H1 (cell line): ENCODE measurements around the gene SLC12A8. TPM values are rescaled to one million over a fixed set of nuclear protein-coding genes. Genes with fewer than 3 reads are reported as not detected.

Experiments used
- CTCF ChIA-PET: fragments of 300-600 bp; sonication (Branson Sonifier 250); formaldehyde crosslinking; loops from one replicate; lab custom pipeline; 2021; ENCODE audit not compliant: partially characterized antibody; lab: Charles Lee
- POLR2A ChIA-PET: fragments of 300-600 bp; sonication (Branson Sonifier 250); formaldehyde crosslinking; loops from one replicate; lab custom pipeline; 2021; ENCODE audit warnings: inconsistent platforms; ENCODE audit not compliant: partially characterized antibody; lab: Charles Lee
- DNase-seq, 2 experiments: peaks; one replicate each; pipeline versions ENCODE4 v3.0.0 to v3.0.0-alpha.2; 2010 to 2022; ENCODE audit warnings: low spot score in 2 of 2, low read depth in 1 of 2, mixed read lengths in 1 of 2
- FAIRE-seq: peaks from 2 replicates; lab custom pipeline; 2011; peaks lifted over from hg19 to GRCh38; lab: Jason Lieb, UNC
- H2AFZ ChIP-seq: 2 replicates; pipeline ENCODE4 v1.8.1; 2012; ENCODE audit warnings: low read length, inconsistent platforms
- H2AK5ac ChIP-seq: 2 replicates; pipeline ENCODE4 v1.6.1; 2013; ENCODE audit warnings: low read depth, low read length
- H2BK120ac ChIP-seq: replicated peaks from 2 replicates; pipeline ENCODE3; 2013; ENCODE audit warnings: low read depth, low read length, inconsistent platforms
- H2BK12ac ChIP-seq: 2 replicates; pipeline ENCODE4 v1.6.1; 2013; ENCODE audit warnings: low read depth, low read length
- H2BK15ac ChIP-seq: 2 replicates; pipeline ENCODE4 v1.6.1; 2013; ENCODE audit warnings: low read length
- H2BK20ac ChIP-seq: 2 replicates; pipeline ENCODE4 v1.6.1; 2013; ENCODE audit warnings: low read length
- H2BK5ac ChIP-seq: 2 replicates; pipeline ENCODE4 v1.6.1; 2013; ENCODE audit warnings: low read depth, low read length
- H3K14ac ChIP-seq: 2 replicates; pipeline ENCODE4 v1.6.1; 2013; ENCODE audit warnings: inconsistent platforms; ENCODE audit not compliant: insufficient read length
- H3K18ac ChIP-seq: 2 replicates; pipeline ENCODE4 v1.6.1; 2013; ENCODE audit warnings: low read length; ENCODE audit errors: extremely low read depth
- H3K23ac ChIP-seq: 2 replicates; pipeline ENCODE4 v1.6.1; 2013; ENCODE audit warnings: inconsistent platforms; ENCODE audit not compliant: insufficient read length
- H3K23me2 ChIP-seq: 2 replicates; pipeline ENCODE4 v1.6.1; 2013; ENCODE audit warnings: low read depth, low read length
- H3K27ac ChIP-seq: 2 replicates; pipeline ENCODE4 v1.6.1; 2011; ENCODE audit warnings: low read depth, low read length, inconsistent platforms
- H3K27me3 ChIP-seq, 4 experiments: replicated peaks in 1 of 4; 1 replicate in 1 of 4; 2 replicates in 3 of 4; pipeline versions ENCODE4 v1.6.1 to v1.8.1; 2011 to 2013; ENCODE audit warnings: low read length in 3 of 4, mild to moderate bottlenecking in 3 of 4, inconsistent platforms in 2 of 4, mixed read lengths in 2 of 4, moderate library complexity in 1 of 4; ENCODE audit not compliant: control insufficient read depth in 3 of 4, insufficient read depth in 3 of 4; ENCODE audit errors: extremely low read depth in 1 of 4
- H3K36me3 ChIP-seq, 4 experiments: 2 replicates each; pipeline versions ENCODE4 v1.6.1 to v1.8.1; 2011 to 2013; ENCODE audit warnings: mild to moderate bottlenecking in 4 of 4, low read length in 3 of 4, moderate library complexity in 2 of 4, control low read depth in 1 of 4, inconsistent platforms in 1 of 4; ENCODE audit not compliant: insufficient read depth in 4 of 4, control insufficient read depth in 2 of 4
- H3K4ac ChIP-seq: replicated peaks from 2 replicates; pipeline ENCODE3; 2013; ENCODE audit warnings: low read length, low read depth, mixed read lengths, inconsistent platforms; ENCODE audit not compliant: insufficient read length
- H3K4me1 ChIP-seq, 4 experiments: replicated peaks in 1 of 4; 1 replicate in 1 of 4; 2 replicates in 3 of 4; pipeline versions ENCODE4 v1.6.1 to v1.8.1; 2011 to 2013; ENCODE audit warnings: low read length in 3 of 4, inconsistent platforms in 2 of 4, mixed read lengths in 1 of 4; ENCODE audit not compliant: insufficient read depth in 4 of 4, control insufficient read depth in 3 of 4
- H3K4me2 ChIP-seq, 2 experiments: 2 replicates each; pipeline versions ENCODE4 v1.6.1 to v1.8.1; 2011 to 2013; ENCODE audit warnings: low read depth in 2 of 2, low read length in 2 of 2, control low read depth in 1 of 2, inconsistent platforms in 1 of 2, mild to moderate bottlenecking in 1 of 2; ENCODE audit not compliant: insufficient read depth in 1 of 2
- H3K4me3 ChIP-seq, 4 experiments: fragments of 200-600, 300-600 bp in 1 of 4; sonication (generic), shearing (Covaris generic), sonication (Bioruptor Twin) in 1 of 4; 2 replicates each; pipeline versions ENCODE4 v1.5.1 to v1.8.1; 2011 to 2016; ENCODE audit warnings: low read length in 4 of 4, low read depth in 3 of 4, control low read depth in 2 of 4, inconsistent platforms in 2 of 4, mild to moderate bottlenecking in 2 of 4, mixed read lengths in 1 of 4, moderate library complexity in 1 of 4; ENCODE audit not compliant: insufficient read depth in 2 of 4; ENCODE audit errors: extremely low read depth in 1 of 4
- H3K56ac ChIP-seq: replicated peaks from 2 replicates; pipeline ENCODE3; 2013; ENCODE audit warnings: low read depth, mild to moderate bottlenecking, mixed read lengths, low read length, inconsistent platforms; ENCODE audit not compliant: insufficient read length
- H3K79me1 ChIP-seq: 2 replicates; pipeline ENCODE4 v1.6.1; 2013; ENCODE audit warnings: low read depth, low read length, control low read depth
- H3K79me2 ChIP-seq, 2 experiments: 2 replicates each; pipeline versions ENCODE4 v1.6.1 to v1.8.1; 2012 to 2013; ENCODE audit warnings: low read length in 2 of 2, mild to moderate bottlenecking in 2 of 2, inconsistent platforms in 1 of 2; ENCODE audit not compliant: insufficient read depth in 2 of 2, control insufficient read depth in 1 of 2
- H3K9ac ChIP-seq, 4 experiments: replicated peaks in 1 of 4; 1 replicate in 1 of 4; 2 replicates in 3 of 4; pipeline versions ENCODE4 v1.6.1 to v1.8.1; 2011 to 2013; ENCODE audit warnings: low read depth in 3 of 4, low read length in 3 of 4, control low read depth in 2 of 4, mild to moderate bottlenecking in 2 of 4, moderate library complexity in 2 of 4, inconsistent platforms in 1 of 4; ENCODE audit errors: extremely low read depth in 1 of 4
- H3K9me3 ChIP-seq, 2 experiments: 2 replicates each; pipeline versions ENCODE4 v1.6.1 to v1.8.1; 2012 to 2013; ENCODE audit warnings: mild to moderate bottlenecking in 2 of 2, moderate library complexity in 2 of 2, control low read depth in 1 of 2, inconsistent platforms in 1 of 2, low read depth in 1 of 2, low read length in 1 of 2, mixed read lengths in 1 of 2; ENCODE audit not compliant: insufficient read depth in 2 of 2
- H4K20me1 ChIP-seq, 2 experiments: replicated peaks in 1 of 2; 2 replicates each; pipeline versions ENCODE3 to v1.8.1; 2011 to 2013; ENCODE audit warnings: inconsistent platforms in 2 of 2, low read length in 2 of 2, mild to moderate bottlenecking in 1 of 2; ENCODE audit not compliant: insufficient read depth in 2 of 2, control insufficient read depth in 1 of 2
- H4K5ac ChIP-seq: 2 replicates; pipeline ENCODE4 v1.6.1; 2013; ENCODE audit warnings: low read length, low read depth, mixed read lengths, inconsistent platforms; ENCODE audit not compliant: insufficient read length
- H4K8ac ChIP-seq: 2 replicates; pipeline ENCODE4 v1.8.0; 2013; ENCODE audit warnings: mild to moderate bottlenecking, moderate library complexity, low read length, inconsistent platforms; ENCODE audit not compliant: insufficient read depth; ENCODE audit errors: extremely low read depth
- H4K91ac ChIP-seq: replicated peaks from 2 replicates; pipeline ENCODE3; 2013; ENCODE audit warnings: low read length, mixed read lengths, inconsistent platforms; ENCODE audit not compliant: insufficient read length
- ASH2L ChIP-seq: fragments of 200-600, 300-600 bp; sonication (generic); IDR thresholded peaks from one replicate; pipeline ENCODE4 v1.7.1; 2017; ENCODE audit warnings: low read length
- BCL11A ChIP-seq, 2 experiments: IDR thresholded peaks; one replicate each; pipeline ENCODE4 v1.6.1; 2011; ENCODE audit warnings: low read depth in 2 of 2, low read length in 2 of 2, mild to moderate bottlenecking in 2 of 2
- whole genome bisulfite sequencing, 2 experiments: shearing (Covaris generic) in 1 of 2; methylation state at CpG; one replicate each; pipeline versions ENCODE4 v1.1.6 to v1.1.7; 2013 to 2015; ENCODE audit warnings: low lambda C conversion rate in 2 of 2, mixed read lengths in 2 of 2, inconsistent platforms in 1 of 2, low coverage in 1 of 2, missing lambda C conversion rate in 1 of 2; ENCODE audit not compliant: insufficient replicate concordance in 2 of 2, insufficient coverage in 1 of 2, insufficient read length in 1 of 2; ENCODE audit errors: extremely low coverage in 1 of 2, missing lambda C conversion rate in 1 of 2; 5-methylcytosine and 5-hydroxymethylcytosine counted together
- polyA plus RNA-seq, 7 experiments: library from polyadenylated mRNA; depleted of rRNA in 3 of 7; stranded (reverse) in 5 of 7; unstranded in 2 of 7; fragments of >200 nt in 5 of 7; fragments of 200-250 nt in 2 of 7; gene quantifications; 1 replicate in 5 of 7; 2 replicates in 1 of 7; 4 replicates in 1 of 7; pipeline versions ENCODE4 v1.2.1 to v1.2.3, GENCODE V29; 2011 to 2013; ENCODE audit warnings: missing spikeins in 2 of 7, mixed read lengths in 2 of 7
- total RNA-seq: library from RNA; stranded (reverse); fragmentation: NEBNext Ultra II Directional; extraction: Animal tissue kit (Norgen Biotek cat#: 25700); gene quantifications from 2 replicates; pipeline ENCODE4 v1.2.1, GENCODE V29; 2021

The SLC12A8 gene
- total and polyA plus RNA-seq, 2 of the 8 experiments (the other 6 are each of a cell fraction or from before 2014, with no cell fraction given) = 13.7 to 14.4 TPM

DNA sequence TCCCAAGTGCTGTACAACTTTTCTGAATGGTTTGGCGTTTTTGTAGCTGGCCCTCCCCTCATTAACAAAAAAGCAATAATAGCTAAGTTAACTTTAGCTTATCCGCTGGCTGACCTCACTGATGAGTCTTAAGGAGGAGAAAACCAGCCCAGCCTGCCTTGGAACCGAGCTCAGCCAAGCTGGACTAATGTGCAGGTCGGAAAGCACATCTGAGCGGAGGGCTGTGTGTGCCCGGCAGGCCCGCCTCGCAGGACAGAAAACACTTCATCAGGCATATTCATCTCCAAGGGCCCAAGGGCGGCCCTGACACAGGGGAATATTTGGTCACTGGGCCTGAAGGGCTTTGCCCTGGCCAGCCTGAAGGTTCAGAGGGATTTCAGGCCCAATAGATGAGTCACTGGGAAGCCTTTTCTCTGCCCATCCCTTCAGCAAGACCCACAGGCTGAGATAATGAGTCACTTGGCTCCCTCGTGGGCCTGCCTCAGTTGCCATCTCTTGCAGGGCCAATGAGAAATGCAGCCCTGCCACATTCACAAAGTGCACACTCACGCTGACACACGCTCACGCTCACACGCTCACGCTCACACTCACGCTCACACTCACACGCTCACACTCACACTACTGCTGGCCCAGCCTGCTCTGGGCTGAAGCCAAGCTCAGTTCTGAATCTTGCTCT lies 75.1 kb downstream of the SLC12A8 start:
- H2BK5ac ChIP-seq = no peak overlapping the region
- H3K4me3 ChIP-seq = no peak overlapping the region
- H4K20me1 ChIP-seq = no peaks in the 10 kb centered on the region
- H3K4me1 ChIP-seq = peaks cover 0 to 16% (median 8%) of the 10 kb centered on the region in 4 experiments; a peak in 6 of 7 replicates
- H3K27me3 ChIP-seq = peaks cover 0 to 6% (median 4%) of the 10 kb centered on the region in 4 experiments; a peak in 4 of 7 replicates
- H3K4me2 ChIP-seq = no peak overlapping the region
- peaks cover 7% of the 10 kb centered on the region; the same call in 1 of the 2 replicates for H3K23me2 ChIP-seq
- H4K91ac ChIP-seq = no peak overlapping the region
- H3K79me1 ChIP-seq = no peaks in the 10 kb centered on the region
- no peaks in the 10 kb centered on the region for H3K79me2 ChIP-seq
- H3K56ac ChIP-seq = no peak overlapping the region
- FAIRE-seq (no peak), DNase-seq (no peak)
- no peak overlapping the region; the same call in 1 of the 2 replicates for H2BK12ac ChIP-seq
- no peak overlapping the region for H3K9ac ChIP-seq
- whole genome bisulfite sequencing, 2 experiments = 83 to 100% methylated on average over 1 to 17 of the region's 17 CpGs
- no peak overlapping the region; the same call in 1 of the 2 replicates for H2BK20ac ChIP-seq
- H3K9me3 ChIP-seq = no peaks in the 10 kb centered on the region
- H3K36me3 ChIP-seq = no peaks in the 10 kb centered on the region
- H3K23ac ChIP-seq = no peak overlapping the region
- no peak overlapping the region for H3K14ac ChIP-seq
- POLR2A ChIA-PET = no interaction called here
- no peak overlapping the region; the same call in 1 of the 2 replicates for H4K8ac ChIP-seq
- no peak overlapping the region for H2BK120ac ChIP-seq
- CTCF ChIA-PET = interaction anchor here (1.0 kb wide), 2 partner anchors 9 to 14 kb away, joined by 3 to 5 read pairs; no protein-coding TSS in a partner anchor
- no peak overlapping the region for H3K4ac ChIP-seq
- TF ChIP-seq BCL11A (IDR thresholded peaks at IDR 0.05; ENCODE audit: low read depth in 2 of 2, low read length in 2 of 2) (no peak), ASH2L (peak; percentile 92)
- H3K18ac ChIP-seq = 0 out of 2 replicates have a peak overlapping the region, but pooled peaks have one; percentile 65
- no peak overlapping the region for H4K5ac ChIP-seq
- H2BK15ac ChIP-seq = no peak overlapping the region
- no peak overlapping the region for H3K27ac ChIP-seq
- no peak overlapping the region for H2AFZ ChIP-seq
- H2AK5ac ChIP-seq = 0 out of 2 replicates have a peak overlapping the region, but pooled peaks have one; percentile 56
